Suprapubic skin (tissue), 3 donors: Measurements from ENCODE around the gene KRTAP5-11.
"Not testable (repeated sequence)": the region's sequence is repeated elsewhere in the genome, so short reads cannot be mapped to it uniquely, and the experiment has no call there.

Source experiments
- CTCF ChIP-seq, 2 donors: fragments of 200-600 bp in 1 of 2; fragments of 450-650 bp in 1 of 2; sonication (generic) in 1 of 2; IDR thresholded peaks; one replicate each; pipeline ENCODE4 v1.5.1; 2016 to 2019; ENCODE audit warnings: antibody characterized with exemption in 2 of 2, mild to moderate bottlenecking in 1 of 2, moderate library complexity in 1 of 2
- EP300 ChIP-seq: sonication (generic); formaldehyde crosslinking; IDR thresholded peaks from one replicate; pipeline ENCODE4 v1.6.1; 2017; ENCODE audit warnings: antibody characterized with exemption
- POLR2A ChIP-seq, 2 donors: fragments of 450-650 bp; IDR thresholded peaks; one replicate each; pipeline ENCODE4 v1.6.1; 2017; ENCODE audit warnings: antibody characterized with exemption in 2 of 2, mild to moderate bottlenecking in 2 of 2, moderate library complexity in 2 of 2

DNA sequence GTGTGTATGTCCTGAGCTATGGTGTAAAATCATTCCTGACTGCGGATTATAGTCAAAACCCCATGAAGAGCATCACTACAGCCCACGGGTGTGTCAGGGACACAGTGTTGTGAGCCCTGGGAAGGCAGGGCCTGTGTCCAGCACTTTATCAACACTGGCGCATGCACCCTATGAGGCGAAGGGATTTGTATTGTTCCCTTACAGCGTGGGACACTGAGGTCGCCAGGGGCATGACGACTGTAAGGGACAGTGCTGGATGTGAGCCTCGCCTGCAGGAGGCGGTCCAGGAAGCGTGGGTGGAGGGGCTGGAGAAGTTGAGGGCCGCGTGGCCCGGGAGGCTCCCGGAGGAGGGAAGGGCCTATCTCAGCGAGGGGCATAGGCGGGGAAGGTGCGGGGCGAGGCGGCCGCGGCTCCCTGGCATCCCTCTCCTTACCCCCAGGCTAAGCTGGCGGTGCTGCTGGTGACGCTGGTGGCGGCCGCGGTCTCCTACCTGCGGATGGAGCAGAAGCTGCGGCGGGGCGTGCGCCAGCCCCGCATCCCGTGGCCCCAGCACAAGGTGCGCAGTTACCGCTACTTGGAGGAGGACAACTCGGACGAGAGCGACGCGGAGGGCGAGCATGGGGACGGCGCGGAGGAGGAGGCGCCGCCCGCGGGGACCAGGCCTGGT is 24.3 kb upstream of the KRTAP5-11 start:
- TF ChIP-seq CTCF (IDR thresholded peaks at IDR 0.05); EP300; POLR2A (IDR thresholded peaks at IDR 0.05): not testable (repeated sequence)
